Effector memory CD4-positive, alpha-beta T cell (primary cell): Measurements from ENCODE around the gene GNG13.
"Not testable (repeated sequence)": the region's sequence is repeated elsewhere in the genome, so short reads cannot be mapped to it uniquely, and the experiment has no call there.

Experiments used
- DNase-seq, 3 donors: peaks; one replicate each; pipeline ENCODE4 v3.0.0-alpha.2; 2020
- H3K27ac ChIP-seq: 2 replicates; pipeline ENCODE4 v1.7.0; 2013; ENCODE audit warnings: mild to moderate bottlenecking, low read length, moderate library complexity; ENCODE audit not compliant: insufficient read depth, poor library complexity, severe bottlenecking
- H3K27me3 ChIP-seq: replicated peaks from 2 replicates; pipeline ENCODE4 v1.7.0; 2013; ENCODE audit warnings: mild to moderate bottlenecking, low read length; ENCODE audit not compliant: insufficient read depth, control insufficient read depth, poor library complexity, severe bottlenecking
- H3K36me3 ChIP-seq: 2 replicates; pipeline ENCODE4 v1.7.0; 2013; ENCODE audit warnings: mild to moderate bottlenecking, low read length, moderate library complexity; ENCODE audit not compliant: control insufficient read depth, insufficient read depth
- H3K4me1 ChIP-seq: 2 replicates; pipeline ENCODE4 v1.7.0; 2013; ENCODE audit warnings: low read length, mild to moderate bottlenecking; ENCODE audit not compliant: control insufficient read depth, insufficient read depth, poor library complexity, severe bottlenecking
- H3K4me3 ChIP-seq: 2 replicates; pipeline ENCODE4 v1.7.0; 2013; ENCODE audit warnings: low read length, low read depth, mild to moderate bottlenecking; ENCODE audit not compliant: insufficient read depth, poor library complexity, severe bottlenecking
- H3K9me3 ChIP-seq: 2 replicates; pipeline ENCODE4 v1.7.0; 2013; ENCODE audit warnings: mild to moderate bottlenecking, low read length, moderate library complexity; ENCODE audit not compliant: control insufficient read depth

Gene GNG13

DNA sequence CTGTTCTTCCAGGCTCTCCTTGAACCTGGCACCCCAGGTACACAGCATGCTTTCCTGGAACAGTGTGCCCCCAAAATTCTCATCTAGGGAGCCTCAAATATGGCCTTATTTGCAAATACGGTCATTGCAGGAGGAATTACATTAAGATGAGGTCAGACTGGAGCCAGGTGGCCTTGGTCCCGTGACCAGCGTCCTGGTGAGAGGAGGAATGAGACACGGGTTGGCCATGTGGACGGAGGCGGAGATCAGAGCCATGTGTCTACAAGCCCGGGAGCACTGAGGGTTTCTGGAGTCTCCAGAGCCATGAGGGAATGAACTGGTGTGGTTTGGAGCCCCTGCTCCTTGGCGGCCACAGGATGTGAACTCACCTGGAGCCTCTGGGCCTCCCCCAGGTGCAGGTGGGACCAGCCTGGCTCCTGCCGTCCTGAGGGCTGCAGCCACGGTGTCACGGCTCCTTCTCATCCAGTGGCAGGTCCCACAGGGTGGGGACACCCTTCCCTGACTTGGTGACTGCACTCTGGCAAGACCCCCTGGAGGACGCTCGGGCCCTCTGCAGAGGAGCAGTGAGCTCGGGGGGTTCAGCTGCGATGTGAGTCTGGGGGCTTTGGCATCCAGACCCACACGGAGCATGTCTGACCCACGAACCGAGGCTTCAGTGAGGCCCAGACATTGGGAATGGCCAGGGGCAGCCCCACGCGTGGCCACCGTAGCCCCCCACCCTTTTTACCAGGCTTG is 21.8 kb upstream of the GNG13 start:
- Histone ChIP-seq H3K9me3 (no peaks in the 10 kb centered on the region), H3K4me3 (no peak overlapping the region), H3K27me3 (no peaks in the 10 kb centered on the region), H3K27ac (no peak overlapping the region), H3K4me1 (peaks cover 10% of the 10 kb centered on the region), H3K36me3 (no peaks in the 10 kb centered on the region)
- no peak for DNase-seq

DNA sequence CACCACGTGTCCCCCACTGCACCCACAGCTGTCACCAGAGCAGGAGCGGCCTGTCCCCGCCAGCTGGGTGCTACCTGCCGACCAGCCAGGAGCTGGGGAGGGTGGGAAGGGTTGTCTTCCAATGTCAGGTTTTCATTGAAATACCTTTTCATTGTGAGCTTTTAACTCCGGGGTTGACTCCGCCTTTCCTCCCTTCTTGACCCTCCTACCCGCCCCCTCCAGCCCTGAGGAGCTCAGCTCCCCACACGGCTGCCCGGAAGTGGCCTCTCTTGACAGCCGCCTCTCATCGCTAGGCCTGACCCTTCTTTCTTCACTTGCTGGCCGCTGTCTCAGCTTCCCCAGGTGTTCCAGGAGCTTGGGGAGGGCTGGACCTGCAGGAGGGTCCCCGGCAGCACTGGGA is 21.2 kb upstream of the GNG13 start:
- H3K4me3 ChIP-seq, result no peak overlapping the region
- no peaks in the 10 kb centered on the region for H3K36me3 ChIP-seq
- DNase-seq, result no peak
- no peaks in the 10 kb centered on the region for H3K27me3 ChIP-seq
- peaks cover 10% of the 10 kb centered on the region for H3K4me1 ChIP-seq
- no peak overlapping the region for H3K27ac ChIP-seq
- H3K9me3 ChIP-seq, result no peaks in the 10 kb centered on the region

DNA sequence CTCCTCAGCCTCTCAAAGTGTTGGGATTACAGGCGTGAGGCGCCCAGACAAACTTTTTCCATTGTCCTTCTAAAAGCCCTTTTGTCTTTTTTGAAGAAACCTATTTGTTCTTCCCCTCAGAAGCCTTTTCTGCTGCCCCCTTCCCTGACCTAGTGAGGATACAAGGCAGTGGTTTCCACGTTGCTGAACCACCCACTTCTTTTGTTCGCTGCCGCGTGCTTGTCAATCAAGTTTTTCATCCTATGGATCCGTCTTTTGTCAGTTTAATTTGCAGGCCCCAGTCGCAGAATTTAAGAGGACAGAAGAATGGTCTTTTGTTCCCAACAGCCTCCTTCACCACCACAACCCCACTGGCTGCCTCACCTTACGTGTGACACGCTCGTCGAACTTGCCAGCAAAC is 20.2 kb upstream of the GNG13 start:
- H3K27me3 ChIP-seq, result no peaks in the 10 kb centered on the region
- no peak overlapping the region for H3K27ac ChIP-seq
- H3K4me3 ChIP-seq, result no peak overlapping the region
- DNase-seq, result no peak
- H3K4me1 ChIP-seq, result peaks cover 10% of the 10 kb centered on the region
- no peaks in the 10 kb centered on the region for H3K9me3 ChIP-seq
- H3K36me3 ChIP-seq, result no peaks in the 10 kb centered on the region

DNA sequence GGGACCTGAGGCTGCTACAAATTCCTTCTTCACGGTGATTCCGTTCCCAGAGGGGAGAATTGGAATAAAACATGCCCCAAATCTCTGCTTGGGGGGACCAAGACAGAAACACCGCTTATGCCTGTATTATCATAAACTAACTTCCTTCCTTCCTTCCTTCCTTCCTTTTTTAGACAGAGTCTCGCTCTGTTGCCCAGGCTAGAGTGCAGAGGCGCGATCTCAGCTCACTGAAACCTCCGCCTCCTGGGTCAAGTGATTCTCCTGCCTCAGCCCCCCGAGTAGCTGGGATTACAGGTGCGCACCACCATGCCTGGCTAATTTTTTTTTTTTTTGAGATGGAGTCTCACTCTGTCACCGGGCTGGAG is 19.5 kb upstream of the GNG13 start:
- not testable (repeated sequence) for H3K27me3 ChIP-seq, H3K4me3 ChIP-seq, H3K36me3 ChIP-seq, H3K9me3 ChIP-seq, H3K4me1 ChIP-seq, DNase-seq
- H3K27ac ChIP-seq, result peak overlapping the region; percentile 45

DNA sequence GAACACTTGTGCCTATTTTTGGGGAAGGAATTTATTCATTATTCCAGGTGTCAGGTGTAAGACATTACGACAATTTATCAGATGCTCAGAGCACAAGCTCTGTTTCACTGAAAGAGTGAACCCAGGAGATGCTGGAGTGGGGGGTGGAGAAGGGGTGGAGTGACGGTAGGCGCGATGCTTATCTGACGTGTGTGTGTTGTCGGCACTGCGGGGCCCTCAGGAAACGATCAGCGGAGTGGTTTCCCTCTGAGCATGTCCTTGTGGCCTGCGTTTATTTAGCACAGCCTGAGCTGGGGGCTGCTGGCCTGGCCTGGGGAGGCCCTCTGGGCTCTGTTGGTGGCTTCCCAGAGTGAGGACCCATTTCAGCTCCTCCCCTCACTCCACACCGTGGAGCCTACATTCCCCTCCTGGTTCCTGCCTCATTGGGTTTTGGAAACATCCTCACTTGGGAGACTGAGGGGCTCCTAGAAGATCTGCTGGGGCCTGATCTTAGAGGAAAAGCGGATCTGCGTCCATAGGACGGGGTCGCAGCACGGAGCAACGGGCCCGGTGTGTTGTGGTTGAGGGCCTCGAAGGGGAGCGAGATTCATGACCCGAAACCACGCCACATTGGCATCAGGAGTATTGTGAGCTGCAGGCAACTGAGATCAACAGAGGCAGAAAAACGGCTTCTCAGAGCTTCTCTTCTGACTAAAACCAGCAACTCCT is 19.0 kb upstream of the GNG13 start:
- peak in 2 of 3 donors; percentile 16 to 17 for DNase-seq
- H3K9me3 ChIP-seq, result no peaks in the 10 kb centered on the region
- H3K27me3 ChIP-seq, result no peaks in the 10 kb centered on the region
- H3K4me3 ChIP-seq, result no peak overlapping the region
- no peaks in the 10 kb centered on the region for H3K36me3 ChIP-seq
- H3K27ac ChIP-seq, result peak overlapping the region; percentile 45
- peaks cover 10% of the 10 kb centered on the region for H3K4me1 ChIP-seq

DNA sequence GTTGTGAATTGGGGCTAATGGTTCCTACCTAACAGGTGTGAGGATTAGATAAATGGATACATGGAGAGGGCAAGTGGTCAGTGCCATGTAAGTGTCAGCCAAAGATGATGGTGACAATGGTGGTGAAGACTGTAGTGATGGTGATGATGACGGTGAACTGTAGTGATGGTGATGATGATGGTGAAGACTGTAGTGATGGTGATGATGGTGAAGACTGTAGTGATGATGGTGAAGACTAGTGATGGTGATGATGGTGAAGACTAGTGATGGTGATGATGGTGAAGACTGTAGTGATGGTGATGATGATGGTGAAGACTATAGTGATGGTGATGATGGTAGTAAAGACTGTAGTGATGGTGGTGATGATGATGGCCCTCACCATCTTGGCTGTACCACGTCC is 18.1 kb upstream of the GNG13 start:
- Histone ChIP-seq H3K27me3 (no peaks in the 10 kb centered on the region), H3K4me3 (no peak overlapping the region), H3K36me3 (no peaks in the 10 kb centered on the region), H3K4me1 (peaks cover 10% of the 10 kb centered on the region), H3K27ac (no peak overlapping the region), H3K9me3 (no peaks in the 10 kb centered on the region)
- no peak for DNase-seq

DNA sequence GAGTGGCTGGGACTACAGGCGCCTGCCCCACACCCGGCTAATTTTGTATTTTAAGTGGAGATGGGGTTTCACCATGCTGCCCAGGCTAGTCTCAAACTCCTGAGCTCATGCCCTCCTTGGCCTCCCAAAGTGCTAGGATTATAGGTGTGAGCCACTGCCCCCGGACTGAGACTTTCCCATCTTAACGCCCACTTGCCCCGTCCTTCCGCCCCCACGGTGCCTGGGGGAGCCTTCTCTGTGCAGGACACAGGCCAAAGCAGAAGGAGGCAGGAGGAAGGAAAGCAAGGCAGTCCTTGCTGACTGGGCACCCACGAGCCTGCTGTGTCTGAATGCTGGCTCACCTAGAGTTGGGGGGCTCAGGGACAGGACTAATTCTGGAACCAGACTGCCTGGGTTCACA is 17.6 kb upstream of the GNG13 start:
- Histone ChIP-seq H3K4me3 (no peak overlapping the region), H3K9me3 (no peaks in the 10 kb centered on the region), H3K27ac (no peak overlapping the region), H3K36me3 (no peaks in the 10 kb centered on the region), H3K4me1 (peaks cover 10% of the 10 kb centered on the region), H3K27me3 (no peaks in the 10 kb centered on the region)
- DNase-seq, result no peak

DNA sequence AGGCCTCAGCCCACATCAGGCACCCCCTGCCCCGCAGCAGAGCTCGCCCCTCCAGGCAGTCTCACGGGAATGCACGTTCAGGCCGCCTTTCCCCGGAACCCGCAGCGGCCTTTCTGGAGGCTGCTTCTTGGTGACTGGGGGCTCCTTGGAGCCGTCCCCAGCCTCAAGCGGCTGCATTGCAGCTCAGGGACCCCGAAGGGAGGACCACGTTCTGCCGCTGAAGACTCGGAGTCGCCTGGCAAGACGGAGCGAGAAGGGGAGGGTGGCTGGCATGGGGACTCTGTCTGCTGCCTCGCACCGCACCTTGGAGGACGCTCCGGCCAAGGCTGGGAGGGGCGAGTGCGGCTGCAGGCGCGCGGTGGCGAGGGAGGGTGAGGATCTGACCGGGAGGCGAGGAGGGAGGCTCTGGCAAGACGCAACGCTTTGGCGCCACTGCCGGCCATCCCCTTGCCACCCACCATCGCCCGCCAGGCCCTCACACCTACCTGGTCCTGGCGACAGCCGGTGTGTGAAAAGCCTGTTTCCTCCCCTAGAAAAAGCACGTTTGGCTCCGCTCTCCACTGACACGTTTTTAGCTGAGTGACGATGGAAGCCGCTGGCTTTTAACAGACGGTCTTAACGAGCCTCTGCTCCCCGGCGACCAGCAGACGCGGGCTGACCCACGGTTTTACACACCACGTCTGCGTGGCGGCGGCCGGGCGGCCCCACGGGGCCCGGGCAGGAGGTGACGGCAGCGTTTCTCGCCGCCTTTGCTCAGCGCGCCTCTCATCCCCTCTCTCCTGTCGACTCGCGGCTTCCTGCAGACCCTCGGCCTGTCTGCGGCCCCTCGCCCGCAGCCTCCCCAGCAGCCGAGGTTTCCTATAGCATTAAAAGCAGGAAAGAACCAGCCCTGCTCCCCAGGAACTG is 16.7 kb upstream of the GNG13 start:
- Histone ChIP-seq H3K4me3 (no peak overlapping the region), H3K4me1 (peaks cover 10% of the 10 kb centered on the region), H3K27ac (no peak overlapping the region), H3K27me3 (peaks cover 6% of the 10 kb centered on the region), H3K36me3 (no peaks in the 10 kb centered on the region), H3K9me3 (no peaks in the 10 kb centered on the region)
- DNase-seq, result no peak

DNA sequence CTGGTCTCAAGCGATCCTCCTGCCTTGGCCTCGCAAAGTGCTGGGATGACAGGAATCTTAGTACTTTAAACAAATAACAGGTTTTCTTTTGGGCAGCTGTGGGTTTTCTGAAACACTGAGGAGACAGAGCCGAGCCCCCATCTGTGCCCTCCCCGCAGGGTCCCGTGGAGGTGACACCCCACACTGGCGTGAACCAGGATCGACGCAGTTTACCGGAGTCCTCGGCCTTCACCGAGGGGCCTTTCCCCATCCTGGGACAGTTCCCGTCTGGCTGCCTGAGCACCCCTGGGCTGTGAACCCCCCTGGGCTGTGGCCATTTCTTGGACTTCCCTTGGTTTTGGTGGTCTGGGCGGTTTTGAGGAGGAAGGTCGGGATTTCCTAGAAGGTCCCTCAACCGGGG is 15.3 kb upstream of the GNG13 start:
- Histone ChIP-seq H3K4me3 (no peak overlapping the region), H3K27me3 (peaks cover 8% of the 10 kb centered on the region), H3K9me3 (no peaks in the 10 kb centered on the region), H3K27ac (no peak overlapping the region), H3K4me1 (peaks cover 10% of the 10 kb centered on the region), H3K36me3 (no peaks in the 10 kb centered on the region)
- no peak for DNase-seq

DNA sequence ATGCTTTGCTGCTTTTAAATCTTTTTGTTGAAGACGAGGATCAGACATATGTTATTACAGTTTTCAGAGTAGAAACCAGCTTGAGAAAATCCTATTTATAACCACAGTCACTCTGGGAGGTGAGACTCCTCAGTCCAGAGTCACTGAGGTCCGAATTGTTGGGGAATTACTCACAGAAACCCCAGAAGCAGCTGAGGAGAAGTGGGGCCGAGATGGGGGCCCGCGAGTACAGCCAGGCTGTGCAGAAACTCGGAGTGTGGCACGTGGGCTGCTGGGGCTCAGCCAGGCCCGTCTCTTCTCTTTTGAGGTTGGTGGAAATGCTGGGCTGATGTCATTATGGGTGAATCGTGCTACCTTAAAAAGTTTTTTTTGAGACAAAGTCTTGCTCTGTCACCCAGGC is 14.4 kb upstream of the GNG13 start:
- Histone ChIP-seq H3K27me3 (peaks cover 8% of the 10 kb centered on the region), H3K9me3 (no peaks in the 10 kb centered on the region), H3K4me1 (peaks cover 9% of the 10 kb centered on the region), H3K36me3 (no peaks in the 10 kb centered on the region), H3K27ac (no peak overlapping the region), H3K4me3 (no peak overlapping the region)
- no peak for DNase-seq
